ENCODE data around the gene ACTA2.

ACTA2 gene

GRCh38 chr10:88946200-88946599 is 6.4 kb downstream of the ACTA2 start:
- TF ChIP-seq EZH2 (IDR thresholded peaks at IDR 0.05; ENCODE audit: borderline replicate concordance, low read length), result no peak
- TF ChIP-seq, protein P1, sequence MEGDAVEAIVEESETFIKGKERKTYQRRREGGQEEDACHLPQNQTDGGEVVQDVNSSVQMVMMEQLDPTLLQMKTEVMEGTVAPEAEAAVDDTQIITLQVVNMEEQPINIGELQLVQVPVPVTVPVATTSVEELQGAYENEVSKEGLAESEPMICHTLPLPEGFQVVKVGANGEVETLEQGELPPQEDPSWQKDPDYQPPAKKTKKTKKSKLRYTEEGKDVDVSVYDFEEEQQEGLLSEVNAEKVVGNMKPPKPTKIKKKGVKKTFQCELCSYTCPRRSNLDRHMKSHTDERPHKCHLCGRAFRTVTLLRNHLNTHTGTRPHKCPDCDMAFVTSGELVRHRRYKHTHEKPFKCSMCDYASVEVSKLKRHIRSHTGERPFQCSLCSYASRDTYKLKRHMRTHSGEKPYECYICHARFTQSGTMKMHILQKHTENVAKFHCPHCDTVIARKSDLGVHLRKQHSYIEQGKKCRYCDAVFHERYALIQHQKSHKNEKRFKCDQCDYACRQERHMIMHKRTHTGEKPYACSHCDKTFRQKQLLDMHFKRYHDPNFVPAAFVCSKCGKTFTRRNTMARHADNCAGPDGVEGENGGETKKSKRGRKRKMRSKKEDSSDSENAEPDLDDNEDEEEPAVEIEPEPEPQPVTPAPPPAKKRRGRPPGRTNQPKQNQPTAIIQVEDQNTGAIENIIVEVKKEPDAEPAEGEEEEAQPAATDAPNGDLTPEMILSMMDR (IDR thresholded peaks at IDR 0.05; ENCODE audit: low read length), result no peak
- H3K79me2 ChIP-seq (ENCODE audit: insufficient read depth, low read length), result no peaks in the 10 kb centered on the region
- H3K4me2 ChIP-seq (ENCODE audit: low read length), result no peak overlapping the region
- H3F3A ChIP-seq (ENCODE audit: insufficient read depth, low read length), result no peaks in the 10 kb centered on the region
- H3K4me3 ChIP-seq (ENCODE audit: low read depth, low read length, poor library complexity, severe bottlenecking), result no peak overlapping the region
- no peaks in the 10 kb centered on the region for H4K20me1 ChIP-seq (ENCODE audit: insufficient read depth, low read length)
- H3K9ac ChIP-seq (ENCODE audit: low read length), result no peak overlapping the region
- no peaks in the 10 kb centered on the region for H3K27me3 ChIP-seq (ENCODE audit: insufficient read depth, low read length)
- H3K36me3 ChIP-seq (ENCODE audit: insufficient read depth, low read length), result no peaks in the 10 kb centered on the region
- no peak overlapping the region for H3K27ac ChIP-seq (ENCODE audit: low read depth, low read length, poor library complexity, severe bottlenecking)
- no peaks in the 10 kb centered on the region for H3K9me2 ChIP-seq (ENCODE audit: low read depth, low read length)
- H3K9me3 ChIP-seq (ENCODE audit: low read length), result no peaks in the 10 kb centered on the region
- no peak overlapping the region for H2AFZ ChIP-seq (ENCODE audit: low read length)
- peaks cover 8% of the 10 kb centered on the region for H3K4me1 ChIP-seq (ENCODE audit: insufficient read depth, low read length, severe bottlenecking)

DNA sequence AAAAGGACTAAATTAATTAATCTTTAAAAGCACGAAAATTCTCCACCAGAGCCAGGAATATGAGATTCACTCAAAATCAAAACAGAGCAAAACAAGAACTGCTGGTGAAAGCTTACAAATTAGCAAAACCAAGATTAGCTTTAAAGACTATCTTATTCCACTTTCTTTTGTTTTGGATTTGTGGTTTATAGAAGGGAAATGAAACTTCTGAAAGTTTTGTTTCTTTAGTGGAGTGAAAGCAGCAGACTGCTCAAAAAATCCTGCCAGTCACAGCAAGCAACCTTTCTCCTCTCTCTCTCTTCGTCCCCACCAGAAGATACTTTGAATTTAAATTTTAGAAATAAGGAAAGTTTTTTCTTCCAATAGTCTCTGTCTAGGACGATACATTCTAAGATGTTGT is 7.8 kb downstream of the ACTA2 start:
- no peaks in the 10 kb centered on the region for H3K79me2 ChIP-seq (ENCODE audit: insufficient read depth, low read length)
- no peak overlapping the region for H3K9ac ChIP-seq (ENCODE audit: low read length)
- H2AFZ ChIP-seq (ENCODE audit: low read length), result no peak overlapping the region
- peaks cover 8% of the 10 kb centered on the region for H3K4me1 ChIP-seq (ENCODE audit: insufficient read depth, low read length, severe bottlenecking)
- H3K9me2 ChIP-seq (ENCODE audit: low read depth, low read length), result no peaks in the 10 kb centered on the region
- H3K27ac ChIP-seq (ENCODE audit: low read depth, low read length, poor library complexity, severe bottlenecking), result no peak overlapping the region
- H4K20me1 ChIP-seq (ENCODE audit: insufficient read depth, low read length), result no peaks in the 10 kb centered on the region
- no peak overlapping the region for H3K4me2 ChIP-seq (ENCODE audit: low read length)
- no peaks in the 10 kb centered on the region for H3K27me3 ChIP-seq (ENCODE audit: insufficient read depth, low read length)
- no peak for TF ChIP-seq EZH2 (IDR thresholded peaks at IDR 0.05; ENCODE audit: borderline replicate concordance, low read length)
- TF ChIP-seq, protein P1 (IDR thresholded peaks at IDR 0.05; ENCODE audit: low read length), result no peak
- H3K36me3 ChIP-seq (ENCODE audit: insufficient read depth, low read length), result no peaks in the 10 kb centered on the region
- no peaks in the 10 kb centered on the region for H3K9me3 ChIP-seq (ENCODE audit: low read length)
- no peaks in the 10 kb centered on the region for H3F3A ChIP-seq (ENCODE audit: insufficient read depth, low read length)
- no peak overlapping the region for H3K4me3 ChIP-seq (ENCODE audit: low read depth, low read length, poor library complexity, severe bottlenecking)

DNA sequence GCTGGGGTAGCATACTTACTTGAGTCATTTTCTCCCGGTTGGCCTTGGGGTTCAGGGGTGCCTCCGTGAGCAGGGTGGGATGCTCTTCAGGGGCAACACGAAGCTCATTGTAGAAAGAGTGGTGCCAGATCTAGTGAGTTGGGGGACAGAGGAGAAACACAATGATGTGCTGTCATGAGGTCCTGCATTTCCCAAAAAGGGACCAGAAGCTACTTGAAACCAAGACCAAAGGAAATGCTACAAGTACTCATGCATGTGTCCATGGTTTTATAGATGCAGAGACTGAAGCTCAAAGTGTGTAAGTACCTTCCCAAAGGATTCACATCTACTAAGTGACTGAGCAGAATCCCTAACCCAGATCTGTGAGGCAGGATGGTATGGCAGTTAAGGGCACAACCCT is 8.8 kb downstream of the ACTA2 start:
- H3K79me2 ChIP-seq (ENCODE audit: insufficient read depth, low read length), result no peaks in the 10 kb centered on the region
- H3K9me3 ChIP-seq (ENCODE audit: low read length), result no peaks in the 10 kb centered on the region
- peaks cover 8% of the 10 kb centered on the region for H3K4me1 ChIP-seq (ENCODE audit: insufficient read depth, low read length, severe bottlenecking)
- H2AFZ ChIP-seq (ENCODE audit: low read length), result no peak overlapping the region
- no peaks in the 10 kb centered on the region for H3K36me3 ChIP-seq (ENCODE audit: insufficient read depth, low read length)
- TF ChIP-seq, protein P1 (IDR thresholded peaks at IDR 0.05; ENCODE audit: low read length), result no peak
- no peak for TF ChIP-seq EZH2 (IDR thresholded peaks at IDR 0.05; ENCODE audit: borderline replicate concordance, low read length)
- no peaks in the 10 kb centered on the region for H3F3A ChIP-seq (ENCODE audit: insufficient read depth, low read length)
- H3K4me2 ChIP-seq (ENCODE audit: low read length), result no peak overlapping the region
- H3K9ac ChIP-seq (ENCODE audit: low read length), result no peak overlapping the region
- H3K4me3 ChIP-seq (ENCODE audit: low read depth, low read length, poor library complexity, severe bottlenecking), result no peak overlapping the region
- H3K9me2 ChIP-seq (ENCODE audit: low read depth, low read length), result no peaks in the 10 kb centered on the region
- no peaks in the 10 kb centered on the region for H4K20me1 ChIP-seq (ENCODE audit: insufficient read depth, low read length)
- no peaks in the 10 kb centered on the region for H3K27me3 ChIP-seq (ENCODE audit: insufficient read depth, low read length)
- no peak overlapping the region for H3K27ac ChIP-seq (ENCODE audit: low read depth, low read length, poor library complexity, severe bottlenecking)
